ENCODE results near the gene ZNF784. TPM values are rescaled to one million over a fixed set of nuclear protein-coding genes. Genes with fewer than 3 reads are reported as not detected.

The ZNF784 gene
- total and polyA plus RNA-seq, 2 donors (not counting 3 experiments of a cell fraction or from before 2014, with no cell fraction given) = 4.9 TPM

DNA sequence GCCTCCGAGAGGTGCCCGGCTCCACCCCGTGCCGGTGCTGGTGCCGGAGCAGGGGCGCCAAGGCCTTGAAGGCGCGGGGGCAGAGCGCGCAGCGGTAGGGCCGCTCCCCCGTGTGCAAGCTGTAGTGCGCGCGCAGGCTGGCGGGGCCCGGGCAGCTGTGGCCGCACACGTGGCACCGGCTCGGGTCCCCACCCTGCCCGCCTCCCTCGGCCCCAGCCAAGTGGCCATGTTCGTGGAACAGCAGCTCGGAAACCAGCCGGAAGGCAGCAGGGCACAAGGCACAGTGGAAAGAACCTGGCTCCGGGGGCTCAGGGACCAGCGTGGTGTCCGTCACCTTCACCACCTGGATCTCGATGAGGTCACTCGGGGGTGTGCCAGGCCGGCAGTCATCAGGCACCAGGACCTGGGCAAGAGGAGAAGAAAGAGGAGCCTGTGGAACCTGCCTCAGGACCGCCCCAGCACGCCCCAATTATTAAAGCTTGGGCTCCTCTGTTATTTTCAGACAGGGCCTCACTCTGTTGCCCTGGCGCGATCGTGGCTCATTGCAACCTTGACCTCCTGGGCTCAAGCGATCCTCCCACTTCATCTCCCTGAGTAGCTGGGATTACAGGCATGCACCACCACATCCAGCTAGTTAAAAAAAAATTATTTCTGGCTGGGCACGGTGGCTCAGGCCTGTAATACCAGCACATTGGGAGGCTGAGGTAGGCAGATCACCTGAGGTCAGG lies 2.0 kb downstream of the ZNF784 start:
- Histone ChIP-seq H3K9ac (replicated peaks; ENCODE audit: extremely low read depth, insufficient read depth, low read length) (no peak overlapping the region), H3K9me3 (replicated peaks; ENCODE audit: control insufficient read depth, insufficient read depth, low read length) (no peaks in the 10 kb centered on the region), H2AFZ (ENCODE audit: low read depth, low read length) (no peak overlapping the region), H3K4me3 (replicated peaks in 1 of 3; ENCODE audit: insufficient read depth in 1 of 3, low read depth in 1 of 3, low read length in 3 of 3) (no peak overlapping the region), H3K36me3 (ENCODE audit: control insufficient read depth in 2 of 2, extremely low read depth in 1 of 2, insufficient read depth in 2 of 2, low read length in 2 of 2) (peaks cover 0 to 3% of the 10 kb centered on the region in 2 experiments), H3K79me2 (ENCODE audit: control insufficient read depth, insufficient read depth, low read length) (no peaks in the 10 kb centered on the region), H3K27me3 (ENCODE audit: control insufficient read depth in 2 of 2, insufficient read depth in 2 of 2, low read length in 2 of 2) (no peaks in the 10 kb centered on the region), H4K20me1 (replicated peaks; ENCODE audit: control insufficient read depth, extremely low read depth, insufficient read depth, low read length) (no peaks in the 10 kb centered on the region), H3K4me1 (ENCODE audit: control insufficient read depth, extremely low read depth, insufficient read depth, low read length) (peaks cover 8% of the 10 kb centered on the region), H3K27ac (ENCODE audit: insufficient read depth, low read depth, low read length) (no peak overlapping the region), H3K9me1 (replicated peaks; ENCODE audit: control insufficient read depth, extremely low read depth, insufficient read depth, low read length) (no peaks in the 10 kb centered on the region), H3K4me2 (ENCODE audit: insufficient read depth, low read length) (no peak overlapping the region)
- CTCF ChIA-PET = interaction anchor here (0.7 to 1.4 kb wide), 3 partner anchors 9 to 16 kb away, joined by 3 to 4 read pairs (median 3); no protein-coding TSS in a partner anchor
- dilution Hi-C loops (cut with MboI; ENCODE audit: extremely low pct_ligation_motif_present, low sequenced_read_pairs) = no loop called here
- DNase-seq (ENCODE audit: low read depth, low spot score) (no peak), FAIRE-seq (no peak)
- POLR2A ChIA-PET = interaction anchor here (0.6 kb wide), 1 partner anchor 74 kb away, joined by 3 read pairs; no protein-coding TSS in a partner anchor
- no TSS peak for BruUV-seq (replicated peaks)
- TF ChIP-seq EZH2 (IDR thresholded peaks at IDR 0.05; ENCODE audit: borderline replicate concordance, low read depth, low read length, severe bottlenecking) (no peak), GATA2 (IDR thresholded peaks at IDR 0.05; ENCODE audit: insufficient read depth, insufficient read length, low read depth, low read length) (no peak), POLR2AphosphoS5 (IDR thresholded peaks at IDR 0.05; ENCODE audit: insufficient read depth, low read depth, low read length) (no peak), MYC (IDR thresholded peaks at IDR 0.05; ENCODE audit: low read depth, low read length) (no peak), POLR2A (IDR thresholded peaks at IDR 0.05; ENCODE audit: low read depth, low read length) (no peak), JUN (IDR thresholded peaks at IDR 0.05; ENCODE audit: borderline replicate concordance, insufficient read depth, insufficient read length, low read depth) (no peak), FOS (IDR thresholded peaks at IDR 0.05; ENCODE audit: borderline replicate concordance, insufficient read depth, low read length) (no peak)
- TF ChIP-seq, protein P1, sequence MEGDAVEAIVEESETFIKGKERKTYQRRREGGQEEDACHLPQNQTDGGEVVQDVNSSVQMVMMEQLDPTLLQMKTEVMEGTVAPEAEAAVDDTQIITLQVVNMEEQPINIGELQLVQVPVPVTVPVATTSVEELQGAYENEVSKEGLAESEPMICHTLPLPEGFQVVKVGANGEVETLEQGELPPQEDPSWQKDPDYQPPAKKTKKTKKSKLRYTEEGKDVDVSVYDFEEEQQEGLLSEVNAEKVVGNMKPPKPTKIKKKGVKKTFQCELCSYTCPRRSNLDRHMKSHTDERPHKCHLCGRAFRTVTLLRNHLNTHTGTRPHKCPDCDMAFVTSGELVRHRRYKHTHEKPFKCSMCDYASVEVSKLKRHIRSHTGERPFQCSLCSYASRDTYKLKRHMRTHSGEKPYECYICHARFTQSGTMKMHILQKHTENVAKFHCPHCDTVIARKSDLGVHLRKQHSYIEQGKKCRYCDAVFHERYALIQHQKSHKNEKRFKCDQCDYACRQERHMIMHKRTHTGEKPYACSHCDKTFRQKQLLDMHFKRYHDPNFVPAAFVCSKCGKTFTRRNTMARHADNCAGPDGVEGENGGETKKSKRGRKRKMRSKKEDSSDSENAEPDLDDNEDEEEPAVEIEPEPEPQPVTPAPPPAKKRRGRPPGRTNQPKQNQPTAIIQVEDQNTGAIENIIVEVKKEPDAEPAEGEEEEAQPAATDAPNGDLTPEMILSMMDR (IDR thresholded peaks at IDR 0.05; ENCODE audit: extremely low read depth in 1 of 2, insufficient read depth in 1 of 2, low read depth in 1 of 2, low read length in 2 of 2) = no peak
- TF ChIP-seq, protein P2, sequence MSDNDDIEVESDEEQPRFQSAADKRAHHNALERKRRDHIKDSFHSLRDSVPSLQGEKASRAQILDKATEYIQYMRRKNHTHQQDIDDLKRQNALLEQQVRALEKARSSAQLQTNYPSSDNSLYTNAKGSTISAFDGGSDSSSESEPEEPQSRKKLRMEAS (IDR thresholded peaks at IDR 0.05; ENCODE audit: insufficient read depth, insufficient read length) = no peak
- intact Hi-C loops (cut with micrococcal nuclease) = no loop called here

Data from endothelial cell of umbilical vein (primary cell).